Measurements from ENCODE around the gene OSBPL6.

Gene OSBPL6

GRCh38 chr2:178296394-178297090 lies 102.2 kb downstream of the OSBPL6 start:
- DNase-seq (ENCODE audit: low read depth), result no peak
- no peak overlapping the region for H3K4me3 ChIP-seq (ENCODE audit: low read depth, low read length)
- TF ChIP-seq, protein P1, sequence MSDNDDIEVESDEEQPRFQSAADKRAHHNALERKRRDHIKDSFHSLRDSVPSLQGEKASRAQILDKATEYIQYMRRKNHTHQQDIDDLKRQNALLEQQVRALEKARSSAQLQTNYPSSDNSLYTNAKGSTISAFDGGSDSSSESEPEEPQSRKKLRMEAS (IDR thresholded peaks at IDR 0.05; ENCODE audit: low read depth, low read length), result no peak
- TF ChIP-seq MYC (IDR thresholded peaks at IDR 0.05; ENCODE audit: low read depth, low read length), result no peak
- no peak for TF ChIP-seq CTCF (IDR thresholded peaks at IDR 0.05; ENCODE audit: low read depth, low read length)

DNA sequence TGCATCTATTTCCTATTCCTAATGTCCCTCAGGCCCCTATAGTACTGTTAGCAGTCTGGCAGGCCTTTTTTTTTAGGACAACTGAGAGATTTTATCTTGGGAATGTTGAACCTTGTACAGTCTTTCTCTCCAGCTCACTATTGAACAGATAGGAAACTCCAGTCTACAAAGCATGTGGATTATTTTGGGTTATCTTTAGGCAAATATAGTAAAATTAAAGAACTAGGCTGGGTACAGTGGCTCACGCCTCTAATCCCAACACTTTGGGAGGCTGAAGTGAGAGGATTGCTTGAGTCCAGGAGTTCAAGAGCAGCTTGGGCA lies 102.7 kb downstream of the OSBPL6 start:
- TF ChIP-seq CTCF (IDR thresholded peaks at IDR 0.05; ENCODE audit: low read depth, low read length) (no peak), POLR2A (IDR thresholded peaks at IDR 0.05; ENCODE audit: extremely low read depth, insufficient read length) (no peak), MYC (IDR thresholded peaks at IDR 0.05; ENCODE audit: low read depth, low read length) (no peak)
- TF ChIP-seq, protein P1 (IDR thresholded peaks at IDR 0.05; ENCODE audit: low read depth, low read length), result no peak

GRCh38 chr2:178298785-178299212 lies 104.5 kb downstream of the OSBPL6 start:
- peak; percentile 13 for DNase-seq (ENCODE audit: low read depth)
- H3K4me3 ChIP-seq (ENCODE audit: low read depth, low read length), result no peak overlapping the region
- TF ChIP-seq MYC (IDR thresholded peaks at IDR 0.05; ENCODE audit: low read depth, low read length), result no peak
- TF ChIP-seq POLR2A (IDR thresholded peaks at IDR 0.05; ENCODE audit: extremely low read depth, insufficient read length), result no peak
- TF ChIP-seq, protein P1 (IDR thresholded peaks at IDR 0.05; ENCODE audit: low read depth, low read length), result no peak
- TF ChIP-seq CTCF (IDR thresholded peaks at IDR 0.05; ENCODE audit: low read depth, low read length), result no peak

More for the DNA sequence above, 102.7 kb downstream of the OSBPL6 start:
- H3K4me3 ChIP-seq (ENCODE audit: low read depth, low read length), result no peak overlapping the region
- DNase-seq (ENCODE audit: low read depth), result no peak

- no peak overlapping the region for H3K4me3 ChIP-seq (ENCODE audit: low read depth, low read length)
- DNase-seq (ENCODE audit: low read depth), result no peak
- TF ChIP-seq CTCF (IDR thresholded peaks at IDR 0.05; ENCODE audit: low read depth, low read length) (no peak), MYC (IDR thresholded peaks at IDR 0.05; ENCODE audit: low read depth, low read length) (no peak), POLR2A (IDR thresholded peaks at IDR 0.05; ENCODE audit: extremely low read depth, insufficient read length) (no peak)
- TF ChIP-seq, protein P1 (IDR thresholded peaks at IDR 0.05; ENCODE audit: low read depth, low read length), result no peak
Observed at GRCh38 chr2:178301649-178302238, 107.4 kb downstream of the OSBPL6 start.

GRCh38 chr2:178304333-178304732 lies 110.0 kb downstream of the OSBPL6 start:
- DNase-seq (ENCODE audit: low read depth), result peak; percentile 4
- no peak for TF ChIP-seq CTCF (IDR thresholded peaks at IDR 0.05; ENCODE audit: low read depth, low read length)
- TF ChIP-seq POLR2A (IDR thresholded peaks at IDR 0.05; ENCODE audit: extremely low read depth, insufficient read length), result no peak
- TF ChIP-seq, protein P1 (IDR thresholded peaks at IDR 0.05; ENCODE audit: low read depth, low read length), result no peak
- no peak for TF ChIP-seq MYC (IDR thresholded peaks at IDR 0.05; ENCODE audit: low read depth, low read length)
- no peak overlapping the region for H3K4me3 ChIP-seq (ENCODE audit: low read depth, low read length)

Measured in NB4 (cell line).